GM06990 (cell line): ENCODE measurements around the gene PLEKHA6.

Experiments used
- DNase-seq: peaks from one replicate; pipeline ENCODE4 v3.0.0-alpha.2; 2011; ENCODE audit not compliant: insufficient read length; ENCODE audit errors: extremely low read depth
- H3K27me3 ChIP-seq: replicated peaks from 2 replicates; pipeline ENCODE4 v1.6.0; 2011; ENCODE audit warnings: low read length; ENCODE audit not compliant: control insufficient read depth, insufficient read depth
- H3K36me3 ChIP-seq: 2 replicates; pipeline ENCODE4 v1.5.1; 2011; ENCODE audit warnings: low read length; ENCODE audit not compliant: control insufficient read depth, insufficient read depth
- H3K4me3 ChIP-seq: replicated peaks from 2 replicates; pipeline ENCODE4 v1.5.1; 2011; ENCODE audit warnings: low read depth, mild to moderate bottlenecking, control low read depth, low read length
- CTCF ChIP-seq: IDR thresholded peaks from 2 replicates; pipeline ENCODE4 v1.5.1; 2011; ENCODE audit warnings: low read length, control low read depth, mild to moderate bottlenecking, inconsistent platforms; ENCODE audit not compliant: insufficient read depth, poor library complexity, severe bottlenecking

The PLEKHA6 gene

GRCh38 chr1:204367956-204368355 lies 8.2 kb upstream of the PLEKHA6 start:
- no peaks in the 10 kb centered on the region; the same call in none of the 2 replicates for H3K27me3 ChIP-seq
- no peak for DNase-seq
- H3K36me3 ChIP-seq: no peaks in the 10 kb centered on the region
- TF ChIP-seq CTCF: no peak
- no peak overlapping the region for H3K4me3 ChIP-seq

- TF ChIP-seq CTCF: no peak
- Histone ChIP-seq H3K36me3 (no peaks in the 10 kb centered on the region), H3K27me3 (no peaks in the 10 kb centered on the region; the same call in none of the 2 replicates), H3K4me3 (no peak overlapping the region)
- DNase-seq: no peak
Measured at GRCh38 chr1:204367193-204367858, 7.6 kb upstream of the PLEKHA6 start.

DNA sequence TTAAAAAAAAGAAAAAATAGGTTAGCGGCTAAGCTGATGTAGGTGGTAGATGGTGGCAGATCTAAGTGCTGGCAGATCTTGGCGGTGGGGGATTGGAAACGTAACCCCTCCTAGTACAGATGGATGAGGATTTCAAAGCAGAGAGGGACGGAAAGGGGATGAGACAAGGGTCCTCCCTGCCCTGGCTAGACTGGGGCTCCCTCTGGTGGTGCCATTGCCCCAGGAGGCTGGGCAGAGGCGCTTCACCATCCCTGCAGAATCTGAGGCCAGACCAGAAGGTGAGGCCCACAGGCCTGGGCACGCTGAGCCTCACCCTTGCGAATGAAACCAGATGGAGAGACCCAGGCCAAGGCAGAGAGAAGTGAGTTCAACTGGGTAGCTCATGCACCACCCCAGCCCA lies 7.0 kb upstream of the PLEKHA6 start:
- DNase-seq: no peak
- H3K36me3 ChIP-seq: no peaks in the 10 kb centered on the region
- no peaks in the 10 kb centered on the region; the same call in none of the 2 replicates for H3K27me3 ChIP-seq
- TF ChIP-seq CTCF: peak; percentile 61
- no peak overlapping the region for H3K4me3 ChIP-seq

DNA sequence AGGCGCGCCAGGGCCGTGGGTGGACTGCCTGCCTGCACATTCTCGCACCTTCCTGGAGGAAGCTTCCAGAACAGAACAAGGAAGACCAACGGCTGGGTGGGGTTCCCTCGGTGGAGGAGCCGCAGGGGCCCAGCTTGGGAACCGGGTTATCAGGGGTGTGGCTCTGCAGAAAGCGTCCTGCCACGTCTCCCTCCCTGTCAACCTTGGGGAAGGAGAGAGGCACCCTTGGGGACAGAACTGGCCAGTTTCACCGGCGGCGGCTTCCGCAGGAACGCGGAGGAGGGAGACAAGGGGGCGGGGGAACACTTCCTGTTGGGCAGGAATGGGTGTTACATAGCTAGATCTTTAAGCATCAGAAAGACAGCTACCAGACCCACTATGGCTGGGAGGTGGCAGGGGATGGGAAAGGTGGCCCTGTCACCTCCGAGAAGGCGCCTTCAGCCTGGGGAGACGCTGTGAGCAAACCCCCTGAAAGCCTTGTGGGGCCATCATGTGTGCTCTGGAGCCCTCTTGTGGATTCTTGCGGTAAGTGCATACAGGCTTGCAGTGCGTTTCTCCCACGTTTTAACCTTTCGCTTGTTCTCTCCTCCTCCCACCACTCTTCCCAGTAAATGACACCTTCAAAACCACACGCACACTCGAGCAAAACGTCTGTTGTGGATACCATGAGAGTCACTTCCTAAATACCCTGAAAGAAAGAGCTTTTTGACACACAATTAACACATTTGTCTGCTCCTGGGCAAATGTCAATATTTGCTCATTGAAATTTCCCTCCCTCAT lies 3.8 kb upstream of the PLEKHA6 start:
- Histone ChIP-seq H3K27me3 (no peaks in the 10 kb centered on the region; the same call in none of the 2 replicates), H3K4me3 (peak overlapping the region; percentile 25), H3K36me3 (no peaks in the 10 kb centered on the region)
- DNase-seq: peak; percentile 62
- peak; percentile 90 for TF ChIP-seq CTCF

- no peak for TF ChIP-seq CTCF
Measured at GRCh38 chr1:204362984-204363334, 3.2 kb upstream of the PLEKHA6 start.

More at GRCh38 chr1:204362984-204363334, 3.2 kb upstream of the PLEKHA6 start:
- Histone ChIP-seq H3K27me3 (peaks cover 1% of the 10 kb centered on the region), H3K4me3 (peak overlapping the region; percentile 25; the same call in 1 of the 2 replicates), H3K36me3 (no peaks in the 10 kb centered on the region)
- DNase-seq: no peak
